ENCODE measurements around the gene KCTD2. TPM values are rescaled to one million over a fixed set of nuclear protein-coding genes. Genes with fewer than 3 reads are reported as not detected.

Gene KCTD2
- total and polyA plus RNA-seq, 8 donors, result 20.6 to 32.0 (median 27.0) TPM

GRCh38 chr17:75091855-75092327, 44.9 kb downstream of the KCTD2 start:
- DNase-seq, result no peak
- no peak for ATAC-seq
- peaks cover 0 to 17% of the 10 kb centered on the region in 2 donors for H3K36me3 ChIP-seq
- H3K4me3 ChIP-seq, result peak overlapping the region in 1 of 2 donors; percentile 21
- no peaks in the 10 kb centered on the region for H3K9me3 ChIP-seq
- peak overlapping the region; percentile 41 to 48 for H3K27ac ChIP-seq
- intact Hi-C loops (cut with DNase I), result no loop called here
- TF ChIP-seq CTCF (IDR thresholded peaks at IDR 0.05), result no peak
- no peaks in the 10 kb centered on the region for H3K27me3 ChIP-seq
- H3K4me1 ChIP-seq, result peaks cover 45 to 94% of the 10 kb centered on the region in 2 donors

- Histone ChIP-seq H3K27me3 (no peaks in the 10 kb centered on the region), H3K9me3 (no peaks in the 10 kb centered on the region), H3K27ac (peak overlapping the region; percentile 48 to 84), H3K36me3 (peaks cover 0 to 28% of the 10 kb centered on the region in 2 donors), H3K4me1 (peaks cover 42 to 87% of the 10 kb centered on the region in 2 donors), H3K4me3 (peak overlapping the region in 1 of 2 donors; percentile 9)
- ATAC-seq (no peak), DNase-seq (no peak)
- no peak for TF ChIP-seq CTCF (IDR thresholded peaks at IDR 0.05)
- intact Hi-C loops (cut with DNase I), result no loop called here
Observed at GRCh38 chr17:75093548-75094158, 46.6 kb downstream of the KCTD2 start.

GRCh38 chr17:75094871-75095399, 47.9 kb downstream of the KCTD2 start:
- no peak for DNase-seq
- Histone ChIP-seq H3K27ac (peak overlapping the region; percentile 53 to 84), H3K36me3 (peaks cover 0 to 41% of the 10 kb centered on the region in 2 donors), H3K9me3 (no peaks in the 10 kb centered on the region), H3K4me3 (no peak overlapping the region), H3K27me3 (no peaks in the 10 kb centered on the region), H3K4me1 (peaks cover 34 to 74% of the 10 kb centered on the region in 2 donors)
- intact Hi-C loops (cut with DNase I), result no loop called here
- ATAC-seq, result no peak
- TF ChIP-seq CTCF (IDR thresholded peaks at IDR 0.05), result no peak

GRCh38 chr17:75096082-75096625, 49.1 kb downstream of the KCTD2 start:
- no peak for TF ChIP-seq CTCF (IDR thresholded peaks at IDR 0.05)
- Histone ChIP-seq H3K9me3 (no peaks in the 10 kb centered on the region), H3K27me3 (no peaks in the 10 kb centered on the region), H3K36me3 (peaks cover 0 to 53% of the 10 kb centered on the region in 2 donors), H3K4me3 (no peak overlapping the region), H3K4me1 (peaks cover 22 to 62% of the 10 kb centered on the region in 2 donors), H3K27ac (peak overlapping the region; percentile 73 to 84)
- intact Hi-C loops (cut with DNase I), result no loop called here
- DNase-seq (peak in 3 of 4 donors; percentile 90 to 91 (median 91)), ATAC-seq (peak; percentile 88)

GRCh38 chr17:75097865-75098264, 50.8 kb downstream of the KCTD2 start:
- TF ChIP-seq CTCF (IDR thresholded peaks at IDR 0.05), result no peak
- Histone ChIP-seq H3K9me3 (no peaks in the 10 kb centered on the region), H3K27me3 (no peaks in the 10 kb centered on the region), H3K27ac (no peak overlapping the region), H3K36me3 (peaks cover 0 to 53% of the 10 kb centered on the region in 2 donors), H3K4me1 (peaks cover 16 to 55% of the 10 kb centered on the region in 2 donors), H3K4me3 (no peak overlapping the region)
- ATAC-seq (no peak), DNase-seq (no peak)
- intact Hi-C loops (cut with DNase I), result no loop called here
